Uterus (tissue), 4 donors: ENCODE data around the gene TMC2. TPM values are rescaled to one million over a fixed set of nuclear protein-coding genes. Genes with fewer than 3 reads are reported as not detected.

Experiments used
- DNase-seq, 2 donors: peaks; one replicate each; pipeline ENCODE4 v3.0.0-alpha.2; 2019 to 2020
- H3K27ac ChIP-seq, 2 donors: fragments of 200-600 bp; sonication (generic); 1 replicate in 1 of 2; 2 replicates in 1 of 2; pipeline ENCODE4 v1.5.1; 2016 to 2018
- H3K27me3 ChIP-seq, 2 donors: fragments of 200-600 bp; sonication (generic); one replicate each; pipeline ENCODE4 v1.5.1; 2018 to 2019; ENCODE audit warnings: control low read depth in 1 of 2
- H3K36me3 ChIP-seq, 2 donors: fragments of 200-600 bp; sonication (generic); one replicate each; pipeline ENCODE4 v1.5.1; 2019; ENCODE audit warnings: control low read depth in 1 of 2
- H3K4me1 ChIP-seq, 2 donors: fragments of 200-600 bp; sonication (generic); one replicate each; pipeline ENCODE4 v1.5.1; 2018 to 2019; ENCODE audit warnings: control low read depth in 1 of 2
- H3K4me3 ChIP-seq, 2 donors: fragments of 200-600 bp; sonication (generic); 1 replicate in 1 of 2; 2 replicates in 1 of 2; pipeline ENCODE4 v1.5.1; 2018 to 2019; ENCODE audit warnings: mild to moderate bottlenecking in 1 of 2
- H3K9me3 ChIP-seq, 2 donors: fragments of 200-600 bp; sonication (generic); one replicate each; pipeline ENCODE4 v1.5.1; 2019; ENCODE audit warnings: control low read depth in 1 of 2
- CTCF ChIP-seq, 4 experiments: fragments of 200-600 bp in 2 of 4; fragments of 450-650 bp in 2 of 4; sonication (generic) in 2 of 4; IDR thresholded peaks; one replicate each; pipeline ENCODE4 v1.5.1; 2016 to 2019; ENCODE audit warnings: antibody characterized with exemption in 4 of 4, mild to moderate bottlenecking in 2 of 4, moderate library complexity in 1 of 4
- POLR2A ChIP-seq, 2 donors: fragments of 450-650 bp; IDR thresholded peaks; one replicate each; pipeline ENCODE4 v1.6.1; 2016; ENCODE audit warnings: antibody characterized with exemption in 2 of 2, mild to moderate bottlenecking in 1 of 2, moderate library complexity in 1 of 2
- intact Hi-C: fragments of 100-400 bp; cut with DNase I; formaldehyde crosslinking; loops from one replicate; pipeline ENCODE4 v1.15.1; 2023; ENCODE audit warnings: low total_unique reads
- total RNA-seq, 4 donors: library from RNA; depleted of rRNA in 3 of 4; stranded (reverse); fragments of >200 nt in 3 of 4; gene quantifications; one replicate each; pipeline versions ENCODE4 v1.1.0 to v1.2.4, GENCODE V29; 2014 to 2023
- donor health status: DM: yes; HTN: yes; CAD: no.

The TMC2 gene
- total RNA-seq, 4 donors from 2014 or later: not detected

DNA sequence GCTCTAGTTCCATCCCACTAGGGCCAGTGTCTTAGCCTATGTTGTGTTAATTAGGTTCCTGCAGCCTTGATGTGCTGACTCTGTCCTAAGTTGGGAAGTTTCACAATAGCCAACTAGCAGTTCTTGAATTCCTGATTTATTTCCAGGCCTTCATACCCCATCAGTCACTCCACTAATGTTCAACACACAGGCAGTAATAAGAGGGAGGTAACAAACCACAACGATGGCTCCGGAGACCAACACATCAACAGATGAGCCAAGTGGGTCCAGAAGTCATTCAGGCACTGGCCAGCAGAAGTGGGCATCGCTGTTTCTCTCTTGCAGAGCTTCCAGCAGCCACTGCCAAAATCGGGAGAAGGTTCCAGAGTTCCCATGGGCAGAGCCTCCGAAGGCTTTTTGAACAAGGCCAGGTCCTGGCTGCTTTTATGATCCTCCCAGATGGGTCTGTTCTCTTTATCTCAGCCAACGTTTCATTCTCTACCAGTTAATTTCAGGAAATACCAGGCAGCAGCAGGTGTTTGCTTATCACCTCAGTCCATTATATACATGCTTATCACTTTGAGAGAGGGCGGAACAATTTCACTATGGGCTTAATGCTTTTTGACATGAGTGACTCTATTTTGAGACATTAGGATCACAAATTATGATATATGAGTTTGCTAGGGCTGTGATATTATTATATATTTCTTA is 67.6 kb downstream of the TMC2 start:
- peaks cover 0 to 8% of the 10 kb centered on the region in 2 donors for H3K9me3 ChIP-seq
- no peak for TF ChIP-seq CTCF (IDR thresholded peaks at IDR 0.05)
- no peak overlapping the region for H3K4me3 ChIP-seq
- intact Hi-C loops: no loop called here
- H3K36me3 ChIP-seq: no peaks in the 10 kb centered on the region
- H3K27me3 ChIP-seq: no peaks in the 10 kb centered on the region
- H3K4me1 ChIP-seq: no peaks in the 10 kb centered on the region
- no peak for DNase-seq
- no peak overlapping the region for H3K27ac ChIP-seq

- DNase-seq: no peak
- no peak overlapping the region for H3K4me3 ChIP-seq
- no peaks in the 10 kb centered on the region for H3K4me1 ChIP-seq
- no peaks in the 10 kb centered on the region for H3K27me3 ChIP-seq
- H3K36me3 ChIP-seq: no peaks in the 10 kb centered on the region
- TF ChIP-seq POLR2A (IDR thresholded peaks at IDR 0.05): no peak
- TF ChIP-seq CTCF (IDR thresholded peaks at IDR 0.05): no peak
- peaks cover 0 to 8% of the 10 kb centered on the region in 2 donors for H3K9me3 ChIP-seq
- intact Hi-C loops: no loop called here
- H3K27ac ChIP-seq: no peak overlapping the region
Measured at GRCh38 chr20:2604506-2604835, 68.1 kb downstream of the TMC2 start.

DNA sequence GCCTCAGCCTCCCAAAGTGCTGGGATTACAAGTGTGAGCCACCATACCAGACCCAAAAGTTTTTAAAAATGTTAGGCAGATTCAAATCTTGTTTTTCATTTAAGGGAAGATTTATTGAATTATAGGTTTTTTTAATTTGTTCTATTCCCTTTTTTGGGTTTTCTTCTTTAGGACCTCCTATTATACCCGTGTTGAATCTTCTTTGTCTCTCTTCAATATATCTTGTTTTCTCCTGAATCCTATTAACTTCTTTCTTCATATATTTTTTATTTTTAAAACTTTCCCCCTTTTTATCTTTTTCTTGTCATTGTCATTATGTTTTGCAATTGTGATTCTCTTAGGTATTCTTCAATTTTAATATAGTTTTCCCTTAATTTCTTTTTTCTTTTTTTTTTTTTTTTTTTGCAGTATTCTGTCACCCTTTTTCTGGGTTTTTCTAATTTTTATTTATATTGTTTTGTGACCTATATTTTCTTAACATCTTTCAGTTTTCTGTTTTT is 70.2 kb downstream of the TMC2 start:
- Histone ChIP-seq H3K9me3 (peaks cover 0 to 8% of the 10 kb centered on the region in 2 donors), H3K36me3 (no peaks in the 10 kb centered on the region), H3K27me3 (no peaks in the 10 kb centered on the region), H3K4me1 (no peaks in the 10 kb centered on the region), H3K27ac (no peak overlapping the region), H3K4me3 (no peak overlapping the region)
- no peak for DNase-seq
- intact Hi-C loops: no loop called here
- TF ChIP-seq POLR2A (IDR thresholded peaks at IDR 0.05): no peak
- TF ChIP-seq CTCF (IDR thresholded peaks at IDR 0.05): no peak

- TF ChIP-seq POLR2A (IDR thresholded peaks at IDR 0.05) (no peak), CTCF (IDR thresholded peaks at IDR 0.05) (no peak)
- Histone ChIP-seq H3K27ac (no peak overlapping the region), H3K36me3 (no peaks in the 10 kb centered on the region), H3K4me1 (no peaks in the 10 kb centered on the region), H3K9me3 (peaks cover 0 to 8% of the 10 kb centered on the region in 2 donors), H3K4me3 (no peak overlapping the region), H3K27me3 (no peaks in the 10 kb centered on the region)
- intact Hi-C loops: no loop called here
- no peak for DNase-seq
Measured at GRCh38 chr20:2610326-2610725, 74.0 kb downstream of the TMC2 start.

GRCh38 chr20:2610941-2611720 is 74.8 kb downstream of the TMC2 start:
- no peaks in the 10 kb centered on the region for H3K27me3 ChIP-seq
- intact Hi-C loops: no loop called here
- no peaks in the 10 kb centered on the region for H3K36me3 ChIP-seq
- TF ChIP-seq POLR2A (IDR thresholded peaks at IDR 0.05) (no peak), CTCF (IDR thresholded peaks at IDR 0.05) (no peak)
- no peaks in the 10 kb centered on the region for H3K4me1 ChIP-seq
- no peak for DNase-seq
- H3K9me3 ChIP-seq: peaks cover 0 to 8% of the 10 kb centered on the region in 2 donors
- no peak overlapping the region for H3K4me3 ChIP-seq
- no peak overlapping the region for H3K27ac ChIP-seq
